Neural cell (in vitro differentiated cells): Measurements from ENCODE around the gene EGLN2. TPM values are rescaled to one million over a fixed set of nuclear protein-coding genes. Genes with fewer than 3 reads are reported as not detected.

ENCODE experiments used
- H2AFZ ChIP-seq: fragments of 200-600, 300-800 bp; sonication (generic), shearing (Covaris generic); 2 replicates; pipeline ENCODE4 v1.6.0; 2014; ENCODE audit warnings: low read depth, mild to moderate bottlenecking, antibody characterized with exemption, low read length, moderate library complexity
- H3F3A ChIP-seq: fragments of 200-600 bp; shearing (Covaris generic); 2 replicates; pipeline ENCODE4 v1.6.1; 2016; ENCODE audit warnings: mild to moderate bottlenecking, moderate library complexity, mixed read lengths, antibody characterized with exemption, low read length; ENCODE audit not compliant: insufficient read depth, poor library complexity, severe bottlenecking
- H3K27ac ChIP-seq: fragments of 200-600, 300-800 bp; sonication (generic), shearing (Covaris generic); 2 replicates; pipeline ENCODE4 v1.5.1; 2014; ENCODE audit warnings: mild to moderate bottlenecking, low read length, moderate library complexity
- H3K27me3 ChIP-seq: fragments of 300-800, 200-600 bp; sonication (generic), shearing (Covaris generic); 2 replicates; pipeline ENCODE4 v1.6.0; 2014; ENCODE audit warnings: mild to moderate bottlenecking, low read depth, low read length, moderate library complexity; ENCODE audit not compliant: insufficient read depth
- H3K36me3 ChIP-seq: fragments of 300-800, 200-600 bp; sonication (generic), shearing (Covaris generic); 2 replicates; pipeline ENCODE4 v1.5.1; 2014; ENCODE audit warnings: mild to moderate bottlenecking, antibody characterized with exemption, low read length, moderate library complexity; ENCODE audit not compliant: insufficient read depth
- H3K4me2 ChIP-seq: fragments of 300-800, 200-600 bp; sonication (generic), shearing (Covaris generic); 2 replicates; pipeline ENCODE4 v1.6.0; 2014; ENCODE audit warnings: mild to moderate bottlenecking, low read length
- H3K4me3 ChIP-seq: fragments of 300-800, 200-600 bp; sonication (generic), shearing (Covaris generic); 2 replicates; pipeline ENCODE4 v1.5.1; 2014; ENCODE audit warnings: mild to moderate bottlenecking, low read length, moderate library complexity
- H3K79me2 ChIP-seq: fragments of 200-600 bp; shearing (Covaris generic); replicated peaks from 2 replicates; pipeline ENCODE4 v1.6.0; 2014; ENCODE audit warnings: mild to moderate bottlenecking, low read length, moderate library complexity; ENCODE audit not compliant: insufficient read depth
- H3K9ac ChIP-seq: fragments of 300-800, 200-600 bp; sonication (generic), shearing (Covaris generic); 2 replicates; pipeline ENCODE4 v1.6.1; 2016; ENCODE audit warnings: mild to moderate bottlenecking, low read length, mixed read lengths
- H3K9me2 ChIP-seq: fragments of 200-600 bp; shearing (Covaris generic); 2 replicates; pipeline ENCODE4 v1.6.1; 2016; ENCODE audit warnings: mild to moderate bottlenecking, low read length, mixed read lengths; ENCODE audit not compliant: insufficient read depth
- H3K9me3 ChIP-seq: fragments of 200-600, 300-800 bp; sonication (generic), shearing (Covaris generic); 2 replicates; pipeline ENCODE4 v1.6.1; 2016; ENCODE audit warnings: mild to moderate bottlenecking, mixed run types, low read length, moderate library complexity, mixed read lengths
- H4K20me1 ChIP-seq: fragments of 200-600 bp; shearing (Covaris generic); 2 replicates; pipeline ENCODE4 v1.6.1; 2016; ENCODE audit warnings: mild to moderate bottlenecking, mixed run types; ENCODE audit not compliant: insufficient read depth
- CTCF ChIP-seq: fragments of 450-650 bp; IDR thresholded peaks from 2 replicates; pipeline ENCODE4 v1.5.1; 2014; ENCODE audit warnings: antibody characterized with exemption, mild to moderate bottlenecking, moderate library complexity; ENCODE audit not compliant: poor library complexity, severe bottlenecking
- EP300 ChIP-seq: fragments of 450-650 bp; conservative IDR thresholded peaks from 2 replicates; pipeline ENCODE4 v1.6.1; 2014; ENCODE audit warnings: antibody characterized with exemption, mild to moderate bottlenecking, moderate library complexity; ENCODE audit not compliant: poor library complexity, severe bottlenecking
- EZH2 ChIP-seq: fragments of 200-600, 300-800 bp; shearing (Covaris generic), sonication (generic); IDR thresholded peaks from 2 replicates; pipeline ENCODE4 v1.6.1; 2014; ENCODE audit warnings: antibody characterized with exemption, low read length, borderline replicate concordance, mild to moderate bottlenecking; ENCODE audit not compliant: insufficient read depth, poor library complexity, severe bottlenecking
- MXI1 ChIP-seq: fragments of 450-650 bp; conservative IDR thresholded peaks from 2 replicates; pipeline ENCODE4 v1.6.1; 2014; ENCODE audit warnings: antibody characterized with exemption, mild to moderate bottlenecking; ENCODE audit not compliant: poor library complexity, severe bottlenecking
- POLR2AphosphoS5 ChIP-seq: IDR thresholded peaks from 2 replicates; pipeline ENCODE4 v1.6.1; 2012
- RAD21 ChIP-seq: fragments of 450-650 bp; conservative IDR thresholded peaks from 2 replicates; pipeline ENCODE4 v1.6.1; 2014; ENCODE audit warnings: antibody characterized with exemption, mild to moderate bottlenecking, moderate library complexity
- REST ChIP-seq: IDR thresholded peaks from 2 replicates; pipeline ENCODE4 v1.6.1; 2012; ENCODE audit warnings: borderline replicate concordance
- SMC3 ChIP-seq: fragments of 450-650 bp; conservative IDR thresholded peaks from 2 replicates; pipeline ENCODE4 v1.6.1; 2014; ENCODE audit warnings: antibody characterized with exemption, mild to moderate bottlenecking, moderate library complexity; ENCODE audit not compliant: poor library complexity
- TAF1 ChIP-seq: IDR thresholded peaks from 2 replicates; pipeline ENCODE4 v1.6.1; 2012; ENCODE audit warnings: low read depth
- polyA plus RNA-seq: library from polyadenylated mRNA; depleted of rRNA; stranded (reverse); fragments of >200 nt; gene quantifications from 2 replicates; pipeline ENCODE4 v1.2.3, GENCODE V29; 2014

The EGLN2 gene
- polyA plus RNA-seq, 1 donor from 2014 or later: 112 TPM

- H2AFZ ChIP-seq: peak within 1 kb of the TSS; percentile 88
- H3K9me3 ChIP-seq: no peaks in the 10 kb centered on the region
- peaks cover 4% of the 10 kb centered on the region for H3F3A ChIP-seq
- peak within 1 kb of the TSS; percentile 80 for H3K4me3 ChIP-seq
- H3K4me2 ChIP-seq: peak within 1 kb of the TSS; percentile 78
- no peaks in the 10 kb centered on the region for H3K27me3 ChIP-seq
- H4K20me1 ChIP-seq: no peaks in the 10 kb centered on the region
- no peak for TF ChIP-seq EZH2
- peak; percentile 41 for TF ChIP-seq CTCF
- TF ChIP-seq REST: no peak
- TF ChIP-seq TAF1: no peak
- TF ChIP-seq RAD21: no peak
- TF ChIP-seq SMC3: peak; percentile 10
- peak; percentile 27 for TF ChIP-seq EP300
- peak; percentile 65 for TF ChIP-seq MXI1
- TF ChIP-seq POLR2AphosphoS5: peak; percentile 73
- H3K9me2 ChIP-seq: no peaks in the 10 kb centered on the region
- H3K79me2 ChIP-seq: no peaks in the 10 kb centered on the region
- H3K36me3 ChIP-seq: no peaks in the 10 kb centered on the region
- H3K27ac ChIP-seq: peak within 1 kb of the TSS; percentile 99
- peak within 1 kb of the TSS; percentile 94 for H3K9ac ChIP-seq
Measured at GRCh38 chr19:40777937-40778705, 20.9 kb upstream of the EGLN2 start, which contains the start of gene RAB4B. RAB4B (plus strand) TSS chr19:40778247; CDS start chr19:40778376, 129 bp downstream.

- no peak for TF ChIP-seq TAF1
- no peak for TF ChIP-seq EZH2
- TF ChIP-seq RAD21: peak; percentile 29
- Histone ChIP-seq H3K4me3 (peak overlapping the region; percentile 80), H4K20me1 (no peaks in the 10 kb centered on the region), H3K79me2 (no peaks in the 10 kb centered on the region), H3K4me2 (peak overlapping the region; percentile 75), H3K9ac (peak overlapping the region; percentile 94), H3K36me3 (no peaks in the 10 kb centered on the region), H2AFZ (peak overlapping the region; percentile 88), H3K27ac (peak overlapping the region; percentile 99), H3K9me3 (no peaks in the 10 kb centered on the region), H3K27me3 (no peaks in the 10 kb centered on the region), H3F3A (peaks cover 4% of the 10 kb centered on the region), H3K9me2 (no peaks in the 10 kb centered on the region)
Measured at GRCh38 chr19:40778706-40779284, 20.2 kb upstream of the EGLN2 start.
